ENCODE results near the gene VARS2.
"Not testable (repeated sequence)": the region's sequence is repeated elsewhere in the genome, so short reads cannot be mapped to it uniquely, and the experiment has no call there.

Gene VARS2

GRCh38 chr6:30966154-30966553, 52.1 kb downstream of the VARS2 start:
- no peak for DNase-seq

- not testable (repeated sequence) for DNase-seq
Observed at GRCh38 chr6:30969171-30969570, 55.1 kb downstream of the VARS2 start.

- no peak for DNase-seq
Observed at GRCh38 chr6:30970946-30971345, 56.9 kb downstream of the VARS2 start.

- DNase-seq, result no peak
Observed at GRCh38 chr6:30972816-30973215, 58.8 kb downstream of the VARS2 start.

GRCh38 chr6:30974490-30975252, 60.6 kb downstream of the VARS2 start:
- DNase-seq, result no peak

Measured in NCI-H2107 (cell line).